K562 (cell line): ENCODE results near the gene LAPTM4A. TPM values are rescaled to one million over a fixed set of nuclear protein-coding genes. Genes with fewer than 3 reads are reported as not detected.

Source experiments
- ATAC-seq: fragments of 200-7000 bp; cut with Tn5 transposase; 3 replicates; pipeline ENCODE4 v1.9.1; 2020; ENCODE audit warnings: moderate library complexity
- BruUV-seq: library from RNA; stranded (reverse); fragments of 400-500 nt; replicated peaks from 2 replicates; lab custom pipeline; 2021; lab: Mats Ljungman, UMichigan
- CTCF ChIA-PET: fragments of 300-600 bp; formaldehyde crosslinking; extraction: SDS; loops from one replicate; lab custom pipeline; 2021; ENCODE audit warnings: low intra/inter-chr PET ratio; lab: Yijun Ruan, JAX
- POLR2A ChIA-PET: fragments of 300-600, 350-650 bp; sonication (Branson Sonifier 250); formaldehyde crosslinking; extraction: SDS; loops from one replicate; lab custom pipeline; 2021; ENCODE audit warnings: antibody characterized with exemption, inconsistent platforms; lab: Yijun Ruan, JAX
- DNase-seq, 4 experiments: peaks; one replicate each; pipeline versions ENCODE4 v3.0.0 to v3.0.0-alpha.2; 2011 to 2018; ENCODE audit warnings: low spot score in 3 of 4, mixed read lengths in 3 of 4; ENCODE audit errors: extremely low read depth in 1 of 4
- FAIRE-seq: peaks from 2 replicates; lab custom pipeline; 2011; peaks lifted over from hg19 to GRCh38; lab: Jason Lieb, UNC
- H2AFZ ChIP-seq: 2 replicates; pipeline ENCODE4 v1.6.0; 2011; ENCODE audit warnings: low read depth, low read length, control low read depth, inconsistent platforms
- H3K27ac ChIP-seq: fragments of 200-600 bp; 3 replicates; pipeline ENCODE4 v1.8.0; 2011; ENCODE audit warnings: low read depth, mild to moderate bottlenecking, control low read depth, inconsistent platforms, low read length, moderate library complexity, mixed read lengths; ENCODE audit errors: extremely low read depth
- H3K27me3 ChIP-seq, 2 experiments: fragments of 300-600 bp in 1 of 2; 2 replicates in 1 of 2; 3 replicates in 1 of 2; pipeline versions ENCODE4 v1.6.0 to v1.8.0; 2011; ENCODE audit warnings: inconsistent platforms in 2 of 2, low read length in 2 of 2, mild to moderate bottlenecking in 1 of 2, mixed read lengths in 1 of 2, moderate library complexity in 1 of 2; ENCODE audit not compliant: control insufficient read depth in 2 of 2, insufficient read depth in 2 of 2
- H3K36me3 ChIP-seq: fragments of 300-600 bp; 3 replicates; pipeline ENCODE4 v1.8.0; 2011; ENCODE audit warnings: mild to moderate bottlenecking, low read length, inconsistent platforms; ENCODE audit not compliant: control insufficient read depth, insufficient read depth
- H3K4me1 ChIP-seq, 2 experiments: fragments of 200-600 bp in 1 of 2; replicated peaks in 1 of 2; 2 replicates in 1 of 2; 3 replicates in 1 of 2; pipeline versions ENCODE4 v1.5.1 to v1.8.0; 2011; ENCODE audit warnings: inconsistent platforms in 2 of 2, low read length in 2 of 2, mild to moderate bottlenecking in 1 of 2, mixed read lengths in 1 of 2, moderate library complexity in 1 of 2; ENCODE audit not compliant: control insufficient read depth in 2 of 2, insufficient read depth in 2 of 2
- H3K4me2 ChIP-seq: 2 replicates; pipeline ENCODE4 v1.6.1; 2011; ENCODE audit warnings: low read length, control low read depth, inconsistent platforms, mixed read lengths; ENCODE audit not compliant: insufficient read depth
- H3K4me3 ChIP-seq: fragments of 200-600 bp; sonication (generic), shearing (Covaris generic); 2 replicates; pipeline ENCODE4 v1.5.1; 2016; ENCODE audit warnings: control low read depth, inconsistent platforms
- H3K79me2 ChIP-seq: fragments of 200-600 bp; 3 replicates; pipeline ENCODE4 v1.8.0; 2011; ENCODE audit warnings: low read length, inconsistent platforms; ENCODE audit not compliant: control insufficient read depth, insufficient read depth
- H3K9ac ChIP-seq, 2 experiments: 2 replicates each; pipeline versions ENCODE4 v1.6.0 to v1.6.1; 2011; ENCODE audit warnings: low read depth in 2 of 2, low read length in 2 of 2, control low read depth in 1 of 2, inconsistent platforms in 1 of 2, mild to moderate bottlenecking in 1 of 2, mixed read lengths in 1 of 2; ENCODE audit not compliant: insufficient read depth in 1 of 2
- H3K9me1 ChIP-seq: one replicate; pipeline ENCODE4 v1.6.0; 2011; ENCODE audit warnings: inconsistent platforms, mild to moderate bottlenecking, low read length, moderate library complexity; ENCODE audit not compliant: control insufficient read depth, insufficient read depth
- H3K9me3 ChIP-seq: replicated peaks from 2 replicates; pipeline ENCODE4 v1.5.1; 2011; ENCODE audit warnings: low read depth, low read length, inconsistent platforms; ENCODE audit not compliant: control insufficient read depth, insufficient read depth
- H4K20me1 ChIP-seq: replicated peaks from 2 replicates; pipeline ENCODE4 v1.6.1; 2011; ENCODE audit warnings: low read length, inconsistent platforms, mixed read lengths; ENCODE audit not compliant: control insufficient read depth, insufficient read depth
- PTRF ChIP-seq: fragments of 450-650 bp; IDR thresholded peaks from 2 replicates; pipeline ENCODE4 v1.6.1; 2016; ENCODE audit warnings: mild to moderate bottlenecking, missing genetic modification characterization, missing compliant biosample characterization
- TBP ChIP-seq: optimal IDR thresholded peaks from 2 replicates; pipeline ENCODE3; 2011; ENCODE audit warnings: low read depth, low read length, improper control_type of control experiment
- in situ Hi-C: fragments of 300-500 bp; cut with MboI; formaldehyde crosslinking; loops from 4 replicates; pipeline ENCODE4 v1.15.0; 2018; ENCODE audit warnings: inconsistent platforms, mixed read lengths
- intact Hi-C: fragments of 100-400 bp; cut with micrococcal nuclease; formaldehyde crosslinking; loops from 2 replicates; pipeline ENCODE4 v1.14.2; 2022
- polyA plus RNA-seq, 8 experiments: library from polyadenylated mRNA; depleted of rRNA in 4 of 8; stranded (reverse) in 5 of 8; unstranded in 3 of 8; fragments of >200 nt; fragmentation: Nextera tagmentation in 2 of 8; fragmentation: Illumina TruSeq in 1 of 8; extraction: Ambion mirVana in 2 of 8; extraction: Trizol in 1 of 8; gene quantifications; 2 replicates each; pipeline versions ENCODE4 v1.2.1 to v1.2.3, GENCODE V29; 2011 to 2014; ENCODE audit warnings: inconsistent platforms in 1 of 8, missing spikeins in 1 of 8
- total RNA-seq, 7 experiments: library from RNA; depleted of rRNA in 6 of 7; stranded (reverse); fragments of >200 nt in 6 of 7; fragmentation: Illumina TruSeq in 2 of 7; extraction: Trizol in 2 of 7; gene quantifications; 2 replicates each; pipeline versions ENCODE4 v1.2.1 to v1.2.3, GENCODE V29; 2011 to 2021; ENCODE audit warnings: low replicate concordance in 1 of 7
- TF ChIP-seq, protein P1 (sequence below): sonication (generic); formaldehyde crosslinking; IDR thresholded peaks from 2 replicates; pipeline ENCODE4 v1.8.1; 2023; ENCODE audit warnings: missing genetic modification reagents, mild to moderate bottlenecking, borderline replicate concordance

LAPTM4A gene
- total and polyA plus RNA-seq, 9 of the 15 experiments (the other 6 are each of a cell fraction or from before 2014, with no cell fraction given): 13.4 to 157 (median 50.1) TPM

DNA sequence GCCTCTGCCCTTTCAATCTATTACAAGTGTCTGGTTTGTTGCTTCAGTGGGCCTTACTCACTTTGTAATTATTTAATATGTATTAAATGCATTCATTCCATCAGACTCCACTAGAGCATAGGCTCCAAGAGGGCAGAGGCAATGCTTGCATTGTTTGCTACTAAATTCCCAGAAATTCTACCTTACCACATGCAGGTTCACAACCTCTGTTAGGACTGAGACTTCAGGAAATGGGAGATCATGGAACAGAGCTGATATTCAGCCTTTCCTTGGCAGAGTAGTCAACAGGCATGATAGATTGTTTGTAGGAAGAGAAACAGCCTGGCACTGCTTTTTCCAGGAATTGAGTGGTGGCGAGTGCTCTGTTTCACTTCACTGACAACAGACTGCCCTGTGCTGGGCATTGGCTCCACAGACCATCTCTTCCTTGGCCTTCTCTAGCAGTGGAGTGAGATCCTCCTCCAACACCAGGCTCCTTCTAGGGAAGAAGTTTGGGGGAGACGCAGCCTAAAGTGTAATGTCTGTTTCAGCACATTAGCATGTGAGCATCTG, 32.8 kb downstream of the LAPTM4A start (continued):
- TF ChIP-seq, protein P1, sequence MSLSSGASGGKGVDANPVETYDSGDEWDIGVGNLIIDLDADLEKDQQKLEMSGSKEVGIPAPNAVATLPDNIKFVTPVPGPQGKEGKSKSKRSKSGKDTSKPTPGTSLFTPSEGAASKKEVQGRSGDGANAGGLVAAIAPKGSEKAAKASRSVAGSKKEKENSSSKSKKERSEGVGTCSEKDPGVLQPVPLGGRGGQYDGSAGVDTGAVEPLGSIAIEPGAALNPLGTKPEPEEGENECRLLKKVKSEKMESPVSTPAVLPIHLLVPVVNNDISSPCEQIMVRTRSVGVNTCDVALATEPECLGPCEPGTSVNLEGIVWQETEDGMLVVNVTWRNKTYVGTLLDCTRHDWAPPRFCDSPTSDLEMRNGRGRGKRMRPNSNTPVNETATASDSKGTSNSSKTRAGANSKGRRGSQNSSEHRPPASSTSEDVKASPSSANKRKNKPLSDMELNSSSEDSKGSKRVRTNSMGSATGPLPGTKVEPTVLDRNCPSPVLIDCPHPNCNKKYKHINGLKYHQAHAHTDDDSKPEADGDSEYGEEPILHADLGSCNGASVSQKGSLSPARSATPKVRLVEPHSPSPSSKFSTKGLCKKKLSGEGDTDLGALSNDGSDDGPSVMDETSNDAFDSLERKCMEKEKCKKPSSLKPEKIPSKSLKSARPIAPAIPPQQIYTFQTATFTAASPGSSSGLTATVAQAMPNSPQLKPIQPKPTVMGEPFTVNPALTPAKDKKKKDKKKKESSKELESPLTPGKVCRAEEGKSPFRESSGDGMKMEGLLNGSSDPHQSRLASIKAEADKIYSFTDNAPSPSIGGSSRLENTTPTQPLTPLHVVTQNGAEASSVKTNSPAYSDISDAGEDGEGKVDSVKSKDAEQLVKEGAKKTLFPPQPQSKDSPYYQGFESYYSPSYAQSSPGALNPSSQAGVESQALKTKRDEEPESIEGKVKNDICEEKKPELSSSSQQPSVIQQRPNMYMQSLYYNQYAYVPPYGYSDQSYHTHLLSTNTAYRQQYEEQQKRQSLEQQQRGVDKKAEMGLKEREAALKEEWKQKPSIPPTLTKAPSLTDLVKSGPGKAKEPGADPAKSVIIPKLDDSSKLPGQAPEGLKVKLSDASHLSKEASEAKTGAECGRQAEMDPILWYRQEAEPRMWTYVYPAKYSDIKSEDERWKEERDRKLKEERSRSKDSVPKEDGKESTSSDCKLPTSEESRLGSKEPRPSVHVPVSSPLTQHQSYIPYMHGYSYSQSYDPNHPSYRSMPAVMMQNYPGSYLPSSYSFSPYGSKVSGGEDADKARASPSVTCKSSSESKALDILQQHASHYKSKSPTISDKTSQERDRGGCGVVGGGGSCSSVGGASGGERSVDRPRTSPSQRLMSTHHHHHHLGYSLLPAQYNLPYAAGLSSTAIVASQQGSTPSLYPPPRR: no peak

DNA sequence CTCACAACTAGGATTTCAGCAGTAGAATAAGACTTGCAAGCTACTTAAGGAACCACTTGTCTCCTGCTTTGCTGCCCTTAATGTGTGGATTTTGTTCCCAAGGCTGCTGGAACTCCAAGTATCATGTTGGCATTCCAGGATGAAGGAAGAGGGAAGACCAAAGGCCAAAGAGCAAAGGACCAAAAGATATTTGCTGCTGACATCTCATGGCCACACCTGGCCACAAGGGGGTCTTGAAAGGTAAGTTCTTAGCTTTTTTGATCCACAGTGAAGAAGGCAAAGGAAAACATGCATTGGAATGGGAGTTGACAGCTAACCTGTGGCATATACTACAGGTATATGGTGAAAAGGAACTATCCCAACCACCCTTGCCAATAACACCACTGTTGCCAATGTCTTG, 35.1 kb downstream of the LAPTM4A start:
- Histone ChIP-seq H3K79me2 (no peaks in the 10 kb centered on the region), H3K27ac (no peak overlapping the region), H3K4me2 (no peak overlapping the region), H3K9me1 (no peaks in the 10 kb centered on the region), H3K9me3 (0 out of 2 replicates have a peak, but pooled peaks cover 2% of the 10 kb centered on the region), H4K20me1 (no peaks in the 10 kb centered on the region), H3K36me3 (no peaks in the 10 kb centered on the region), H2AFZ (no peak overlapping the region), H3K9ac (no peak overlapping the region), H3K4me3 (no peak overlapping the region), H3K4me1 (peaks cover 0 to 11% of the 10 kb centered on the region in 2 experiments; a peak in 2 of 5 replicates), H3K27me3 (peaks cover 11 to 19% of the 10 kb centered on the region in 2 experiments)
- intact Hi-C loops (loop anchor here (5.0 kb wide), 1 partner anchor 59 kb away; no protein-coding TSS in a partner anchor), in situ Hi-C loops (no loop called here)
- no TSS peak for BruUV-seq
- FAIRE-seq (no peak), DNase-seq (peak in 1 of 4 experiments; percentile 19), ATAC-seq (no peak)
- CTCF ChIA-PET: interaction anchor here (1.6 to 3.3 kb wide), 3 partner anchors 77 to 82 kb away, joined by 6 to 18 read pairs (median 14); no protein-coding TSS in a partner anchor
- POLR2A ChIA-PET: interaction anchor here (1.2 kb wide), 1 partner anchor 33 kb away, joined by 4 read pairs; no protein-coding TSS in a partner anchor
- no peak for TF ChIP-seq TBP
- TF ChIP-seq PTRF (tag): no peak
